DND-41 (cell line): ENCODE measurements around the gene IGFBP1.

Source experiments
- ATAC-seq: fragments of 200-7000 bp; cut with Tn5 transposase; 3 replicates; pipeline ENCODE4 v1.9.1; 2021; ENCODE audit warnings: low read depth; ENCODE audit not compliant: insufficient read depth
- DNase-seq: peaks from one replicate; pipeline ENCODE4 v3.0.0-alpha.2; 2020
- H2AFZ ChIP-seq: 2 replicates; pipeline ENCODE4 v1.6.0; 2012; ENCODE audit warnings: low read depth, low read length
- H3K27ac ChIP-seq: 2 replicates; pipeline ENCODE4 v1.5.1; 2012; ENCODE audit warnings: low read length, inconsistent platforms
- H3K27me3 ChIP-seq: fragments of 200-600 bp; sonication (generic); 2 replicates; pipeline ENCODE4 v1.6.0; 2012; ENCODE audit warnings: low read length, mild to moderate bottlenecking, inconsistent platforms; ENCODE audit not compliant: insufficient read depth, poor library complexity
- H3K36me3 ChIP-seq: 2 replicates; pipeline ENCODE4 v1.5.1; 2012; ENCODE audit warnings: low read length, inconsistent platforms; ENCODE audit not compliant: insufficient read depth
- H3K4me1 ChIP-seq: 2 replicates; pipeline ENCODE4 v1.5.1; 2012; ENCODE audit warnings: mild to moderate bottlenecking, low read length; ENCODE audit not compliant: insufficient read depth
- H3K4me2 ChIP-seq: 2 replicates; pipeline ENCODE4 v1.6.0; 2012; ENCODE audit warnings: mild to moderate bottlenecking, moderate library complexity, low read length, inconsistent platforms; ENCODE audit not compliant: insufficient read depth
- H3K4me3 ChIP-seq, 2 experiments: fragments of 200-600 bp in 1 of 2; shearing (Covaris generic) in 1 of 2; 2 replicates each; pipeline ENCODE4 v1.5.1; 2012 to 2016; ENCODE audit warnings: inconsistent platforms in 2 of 2, low read length in 2 of 2, mild to moderate bottlenecking in 2 of 2, low read depth in 1 of 2, moderate library complexity in 1 of 2
- H3K79me2 ChIP-seq: 2 replicates; pipeline ENCODE4 v1.6.0; 2012; ENCODE audit warnings: low read length, inconsistent platforms; ENCODE audit not compliant: insufficient read depth
- H3K9ac ChIP-seq: 2 replicates; pipeline ENCODE4 v1.6.0; 2012; ENCODE audit warnings: low read depth, mild to moderate bottlenecking, inconsistent platforms, low read length, moderate library complexity
- H3K9me3 ChIP-seq: 2 replicates; pipeline ENCODE4 v1.5.1; 2012; ENCODE audit warnings: low read length, moderate library complexity, mild to moderate bottlenecking, inconsistent platforms; ENCODE audit not compliant: insufficient read depth, severe bottlenecking
- H4K20me1 ChIP-seq: 2 replicates; pipeline ENCODE4 v1.6.0; 2012; ENCODE audit warnings: low read length; ENCODE audit not compliant: insufficient read depth
- CTCF ChIP-seq: IDR thresholded peaks from 2 replicates; pipeline ENCODE4 v1.5.1; 2012; ENCODE audit warnings: borderline replicate concordance, low read length, moderate library complexity, mild to moderate bottlenecking; ENCODE audit not compliant: poor library complexity, severe bottlenecking; ENCODE audit errors: extremely low read depth
- EZH2 ChIP-seq: IDR thresholded peaks from 3 replicates; pipeline ENCODE4 v1.6.1; 2012; ENCODE audit warnings: borderline replicate concordance, low read depth, mild to moderate bottlenecking, moderate library complexity, low read length, inconsistent platforms; ENCODE audit not compliant: severe bottlenecking

The IGFBP1 gene

DNA sequence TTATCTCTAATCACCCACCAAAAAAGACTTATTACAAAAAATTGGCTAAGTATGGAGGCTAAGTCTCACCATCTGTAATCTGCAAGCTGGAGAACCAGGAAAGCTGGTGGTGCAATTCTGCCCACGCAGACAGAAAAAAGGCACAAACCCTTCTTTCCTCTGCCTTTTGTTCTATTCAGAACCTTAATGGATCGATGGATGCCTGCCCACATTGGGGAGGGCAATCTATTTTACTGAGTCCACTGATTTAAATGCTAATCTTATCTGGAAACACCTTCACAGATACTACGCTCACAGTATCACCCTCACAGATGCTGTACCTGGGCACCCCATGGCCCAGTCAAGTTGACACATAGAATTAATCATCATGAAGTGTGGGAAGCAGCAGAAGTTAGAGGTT is 22.6 kb downstream of the IGFBP1 start:
- no peak overlapping the region for H3K4me2 ChIP-seq
- H3K4me3 ChIP-seq = no peak overlapping the region
- DNase-seq (no peak), ATAC-seq (no peak)
- H3K9ac ChIP-seq = no peak overlapping the region
- H3K9me3 ChIP-seq = no peaks in the 10 kb centered on the region
- H4K20me1 ChIP-seq = no peaks in the 10 kb centered on the region
- no peaks in the 10 kb centered on the region for H3K4me1 ChIP-seq
- H3K27ac ChIP-seq = no peak overlapping the region
- H2AFZ ChIP-seq = no peak overlapping the region
- TF ChIP-seq CTCF (no peak), EZH2 (no peak)
- no peaks in the 10 kb centered on the region for H3K27me3 ChIP-seq
- H3K79me2 ChIP-seq = no peaks in the 10 kb centered on the region
- no peaks in the 10 kb centered on the region for H3K36me3 ChIP-seq

GRCh38 chr7:45911311-45911710 is 23.0 kb downstream of the IGFBP1 start:
- H3K4me2 ChIP-seq = no peak overlapping the region
- no peaks in the 10 kb centered on the region for H3K79me2 ChIP-seq
- no peak for DNase-seq
- H3K4me3 ChIP-seq = no peak overlapping the region
- H2AFZ ChIP-seq = no peak overlapping the region
- no peak overlapping the region for H3K27ac ChIP-seq
- no peaks in the 10 kb centered on the region for H3K36me3 ChIP-seq
- TF ChIP-seq EZH2 (no peak), CTCF (no peak)
- no peaks in the 10 kb centered on the region for H3K27me3 ChIP-seq
- no peaks in the 10 kb centered on the region for H3K4me1 ChIP-seq
- H4K20me1 ChIP-seq = no peaks in the 10 kb centered on the region
- H3K9me3 ChIP-seq = no peaks in the 10 kb centered on the region
- no peak for ATAC-seq
- H3K9ac ChIP-seq = no peak overlapping the region

DNA sequence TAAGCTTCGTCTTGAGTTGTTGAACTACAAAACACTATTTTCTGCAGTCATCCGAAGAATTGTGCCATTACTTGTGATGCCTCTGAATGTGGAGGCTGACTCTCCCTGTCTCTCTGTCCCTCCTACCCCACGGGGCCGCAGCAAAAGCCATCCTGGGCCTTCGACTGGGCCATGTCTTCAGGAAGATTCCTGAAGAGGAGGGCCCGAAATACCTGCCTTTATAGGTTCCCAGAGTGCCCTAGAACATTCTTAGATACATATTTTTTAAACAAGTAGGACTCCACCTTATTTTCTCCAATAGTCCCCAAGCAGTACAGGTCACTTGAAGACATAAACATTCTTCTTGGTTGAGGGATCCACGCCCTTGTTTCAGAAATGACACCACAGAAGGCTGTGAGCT is 24.7 kb downstream of the IGFBP1 start:
- Histone ChIP-seq H3K9ac (no peak overlapping the region), H3K27me3 (peaks cover 3% of the 10 kb centered on the region), H3K27ac (no peak overlapping the region), H2AFZ (no peak overlapping the region), H3K4me2 (no peak overlapping the region), H4K20me1 (no peaks in the 10 kb centered on the region), H3K9me3 (no peaks in the 10 kb centered on the region), H3K4me1 (no peaks in the 10 kb centered on the region), H3K36me3 (no peaks in the 10 kb centered on the region), H3K79me2 (no peaks in the 10 kb centered on the region), H3K4me3 (no peak overlapping the region)
- ATAC-seq (no peak), DNase-seq (no peak)
- no peak for TF ChIP-seq CTCF
- TF ChIP-seq EZH2 = no peak

DNA sequence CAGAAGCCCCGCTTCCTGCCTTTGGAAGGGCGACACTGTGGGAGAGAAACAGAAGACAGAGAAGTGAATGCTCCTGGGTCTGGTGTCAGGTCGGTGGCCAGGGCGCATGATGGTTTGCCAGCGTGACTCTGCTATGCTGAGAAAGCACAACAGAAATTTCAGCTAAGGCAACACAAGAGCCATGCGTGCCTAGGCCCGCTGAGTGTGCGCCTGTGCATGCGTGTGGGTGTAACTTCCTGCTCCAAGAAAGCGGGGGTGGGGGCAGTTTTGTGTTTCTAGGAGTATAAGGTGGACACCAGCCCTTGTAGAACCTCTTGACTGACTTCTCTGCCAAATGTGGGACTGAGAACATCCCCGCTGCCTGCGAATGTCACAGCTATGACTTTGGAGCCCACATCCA is 26.6 kb downstream of the IGFBP1 start:
- H3K79me2 ChIP-seq = no peaks in the 10 kb centered on the region
- no peak overlapping the region for H2AFZ ChIP-seq
- H3K27me3 ChIP-seq = peaks cover 5% of the 10 kb centered on the region
- H3K27ac ChIP-seq = no peak overlapping the region
- DNase-seq (no peak), ATAC-seq (no peak)
- no peak overlapping the region for H3K4me2 ChIP-seq
- H3K9ac ChIP-seq = no peak overlapping the region
- no peak for TF ChIP-seq EZH2
- H3K4me1 ChIP-seq = no peaks in the 10 kb centered on the region
- H3K9me3 ChIP-seq = no peaks in the 10 kb centered on the region
- no peaks in the 10 kb centered on the region for H4K20me1 ChIP-seq
- no peaks in the 10 kb centered on the region for H3K36me3 ChIP-seq
- no peak overlapping the region for H3K4me3 ChIP-seq
